Stomach (tissue), 9 donors: ENCODE results near the gene INSRR. TPM values are rescaled to one million over a fixed set of nuclear protein-coding genes. Genes with fewer than 3 reads are reported as not detected.

Experiments
- DNase-seq, 2 donors: peaks; one replicate each; pipeline versions ENCODE4 v3.0.0 to v3.0.0-alpha.2; 2013 to 2019
- H3K27ac ChIP-seq, 5 donors: fragments of 200-600 bp in 4 of 5; sonication (generic) in 4 of 5; one replicate each; pipeline ENCODE4 v1.5.1; 2013 to 2019; ENCODE audit warnings: mild to moderate bottlenecking in 1 of 5, moderate library complexity in 1 of 5
- H3K27me3 ChIP-seq, 3 donors: fragments of 200-600 bp; sonication (generic); one replicate each; pipeline ENCODE4 v1.5.1; 2017 to 2019; ENCODE audit warnings: mixed run types in 1 of 3
- H3K36me3 ChIP-seq, 4 donors: fragments of 200-600 bp; sonication (generic); 1 replicate in 3 of 4; 2 replicates in 1 of 4; pipeline ENCODE4 v1.5.1; 2016 to 2019
- H3K4me1 ChIP-seq, 4 donors: fragments of 200-600 bp; sonication (generic); one replicate each; pipeline ENCODE4 v1.5.1; 2016 to 2019
- H3K4me3 ChIP-seq, 4 donors: fragments of 200-600 bp; sonication (generic) in 3 of 4; one replicate each; pipeline ENCODE4 v1.5.1; 2016 to 2019; ENCODE audit warnings: mild to moderate bottlenecking in 1 of 4
- H3K9me3 ChIP-seq, 4 donors: fragments of 200-600 bp; sonication (generic); one replicate each; pipeline ENCODE4 v1.5.1; 2016 to 2019
- EP300 ChIP-seq: sonication (generic); formaldehyde crosslinking; IDR thresholded peaks from one replicate; pipeline ENCODE4 v1.6.1; 2017; ENCODE audit warnings: antibody characterized with exemption
- POLR2A ChIP-seq, 4 donors: fragments of 450-650 bp; IDR thresholded peaks; one replicate each; pipeline ENCODE4 v1.6.1; 2016; ENCODE audit warnings: antibody characterized with exemption in 4 of 4, control low read depth in 2 of 4, mild to moderate bottlenecking in 1 of 4, moderate library complexity in 1 of 4
- POLR2AphosphoS5 ChIP-seq, 3 donors: sonication (generic); formaldehyde crosslinking; IDR thresholded peaks; one replicate each; pipeline ENCODE4 v1.6.1; 2016; ENCODE audit warnings: antibody characterized with exemption in 3 of 3
- WGBS, 5 donors: extraction: QIAGEN DNeasy Blood & Tissue Kit in 3 of 5; methylation state at CpG; one replicate each; pipeline versions ENCODE4 v1.1.5 to v1.1.7; 2013 to 2018; 5-methylcytosine and 5-hydroxymethylcytosine counted together
- intact Hi-C: fragments of 100-400 bp; cut with DNase I; formaldehyde crosslinking; loops from one replicate; pipeline ENCODE4 v1.15.1; 2023; ENCODE audit warnings: low total_unique reads
- polyA plus RNA-seq, 3 donors: library from polyadenylated mRNA; stranded (reverse); fragments of 200-250 nt; gene quantifications; one replicate each; pipeline ENCODE4 v1.2.3, GENCODE V29; 2013
- total RNA-seq, 5 donors: library from RNA; depleted of rRNA; stranded (reverse); fragments of >200 nt; gene quantifications; one replicate each; pipeline versions ENCODE4 v1.1.0 to v1.2.3, GENCODE V29; 2014 to 2016
- TF ChIP-seq, protein P1 (sequence below), 7 experiments: fragments of 450-650 bp in 4 of 7; fragments of 200-600 bp in 3 of 7; sonication (generic) in 3 of 7; IDR thresholded peaks; one replicate each; pipeline ENCODE4 v1.5.1; 2016 to 2019; ENCODE audit warnings: antibody characterized with exemption in 7 of 7, control low read depth in 2 of 7, mild to moderate bottlenecking in 1 of 7
- donor health status: healthy with polysubstance abuse.
- donor health status: Bipolar disorder and iron deficiency.
- donor health status: healthy.

The INSRR gene
- total and polyA plus RNA-seq, 8 donors, result 0.15 to 0.75 (median 0.29) TPM; not detected in 3

DNA sequence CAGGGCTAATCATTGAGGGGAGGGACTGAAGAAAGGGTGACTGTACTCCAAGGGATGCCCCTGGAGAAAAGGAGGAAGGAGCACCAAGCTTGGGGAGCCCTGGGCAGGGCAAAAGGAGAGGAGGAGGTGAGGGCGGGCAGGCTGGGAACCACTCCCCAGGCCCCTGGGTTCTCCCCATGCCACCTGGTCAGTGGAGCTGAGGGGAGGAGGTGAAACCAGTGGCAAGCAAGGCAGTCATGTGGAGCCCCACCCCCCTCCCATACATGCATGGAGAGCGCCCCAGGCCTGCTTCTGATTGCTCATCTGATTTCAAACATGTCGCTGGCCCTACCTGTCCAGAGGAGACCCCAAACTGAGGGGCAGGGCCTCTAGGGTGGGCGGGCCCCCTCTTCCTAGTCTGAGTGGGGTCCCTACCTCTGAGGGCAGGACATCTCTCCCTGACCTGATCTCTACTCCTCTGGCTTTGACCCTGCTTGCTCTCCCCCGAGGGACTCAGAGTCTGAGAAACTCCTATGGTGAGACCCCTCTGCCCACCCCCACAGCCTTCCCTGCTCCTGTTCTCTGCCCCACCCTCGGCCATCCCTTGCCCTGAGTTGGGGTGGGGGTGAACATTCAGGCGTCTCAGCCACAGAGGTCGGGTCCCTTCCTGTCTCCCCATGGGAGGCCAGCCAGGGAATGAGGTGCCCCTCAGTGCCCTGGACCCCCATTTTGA is 18.6 kb downstream of the INSRR start:
- intact Hi-C loops, result no loop called here
- WGBS, 5 donors, result 43 to 77% (median 53%) methylated on average over 3 to 8 of the region's 8 CpGs
- no peak for DNase-seq
- H3K27me3 ChIP-seq, result peaks cover 0 to 97% (median 50%) of the 10 kb centered on the region in 3 donors
- TF ChIP-seq POLR2A (IDR thresholded peaks at IDR 0.05), result no peak
- TF ChIP-seq, protein P1, sequence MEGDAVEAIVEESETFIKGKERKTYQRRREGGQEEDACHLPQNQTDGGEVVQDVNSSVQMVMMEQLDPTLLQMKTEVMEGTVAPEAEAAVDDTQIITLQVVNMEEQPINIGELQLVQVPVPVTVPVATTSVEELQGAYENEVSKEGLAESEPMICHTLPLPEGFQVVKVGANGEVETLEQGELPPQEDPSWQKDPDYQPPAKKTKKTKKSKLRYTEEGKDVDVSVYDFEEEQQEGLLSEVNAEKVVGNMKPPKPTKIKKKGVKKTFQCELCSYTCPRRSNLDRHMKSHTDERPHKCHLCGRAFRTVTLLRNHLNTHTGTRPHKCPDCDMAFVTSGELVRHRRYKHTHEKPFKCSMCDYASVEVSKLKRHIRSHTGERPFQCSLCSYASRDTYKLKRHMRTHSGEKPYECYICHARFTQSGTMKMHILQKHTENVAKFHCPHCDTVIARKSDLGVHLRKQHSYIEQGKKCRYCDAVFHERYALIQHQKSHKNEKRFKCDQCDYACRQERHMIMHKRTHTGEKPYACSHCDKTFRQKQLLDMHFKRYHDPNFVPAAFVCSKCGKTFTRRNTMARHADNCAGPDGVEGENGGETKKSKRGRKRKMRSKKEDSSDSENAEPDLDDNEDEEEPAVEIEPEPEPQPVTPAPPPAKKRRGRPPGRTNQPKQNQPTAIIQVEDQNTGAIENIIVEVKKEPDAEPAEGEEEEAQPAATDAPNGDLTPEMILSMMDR (IDR thresholded peaks at IDR 0.05), result no peak
- no peak overlapping the region for H3K4me3 ChIP-seq
- H3K4me1 ChIP-seq, result peaks cover 5 to 9% (median 8%) of the 10 kb centered on the region in 4 donors
- no peak overlapping the region for H3K27ac ChIP-seq
- no peaks in the 10 kb centered on the region for H3K36me3 ChIP-seq
- H3K9me3 ChIP-seq, result no peaks in the 10 kb centered on the region

DNA sequence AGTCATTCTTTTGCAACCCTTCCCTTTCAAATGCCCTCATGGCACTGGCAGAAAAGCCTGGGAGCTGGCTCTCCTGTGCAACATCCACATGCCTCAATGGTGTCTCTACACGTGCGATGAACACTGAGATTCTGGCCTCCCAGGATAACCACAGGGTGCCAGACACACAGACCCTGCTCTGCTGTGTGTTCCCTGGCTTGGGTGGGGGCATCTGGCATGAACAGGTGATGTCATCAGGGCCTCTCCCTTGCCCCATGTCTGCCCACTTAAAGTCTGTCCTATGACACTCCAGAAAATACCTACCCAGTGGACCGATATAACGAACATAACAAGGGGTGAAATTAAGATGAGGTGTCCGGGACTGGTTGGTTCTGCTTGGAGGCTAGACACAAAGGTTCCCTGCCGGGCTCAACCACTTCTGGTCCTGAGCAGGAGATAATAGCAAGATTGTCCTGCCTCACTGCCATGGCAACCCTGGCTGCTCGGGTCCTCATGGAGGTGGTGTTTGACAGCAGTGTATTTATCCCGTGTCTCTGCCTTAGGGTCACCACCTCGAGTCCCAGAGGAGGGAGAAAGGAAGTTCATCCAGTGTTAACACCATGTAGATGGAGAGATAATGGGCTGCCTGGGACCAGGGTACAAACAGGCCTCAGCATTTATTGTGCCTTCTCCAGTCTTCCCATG is 19.3 kb downstream of the INSRR start:
- intact Hi-C loops, result no loop called here
- no peaks in the 10 kb centered on the region for H3K9me3 ChIP-seq
- 30 to 40% (median 37%) methylated on average over 9 of the region's 9 CpGs for WGBS, 5 donors
- peaks cover 0 to 1% (median under 1%) of the 10 kb centered on the region in 4 donors for H3K4me1 ChIP-seq
- no peak overlapping the region for H3K27ac ChIP-seq
- H3K4me3 ChIP-seq, result no peak overlapping the region
- DNase-seq, result no peak
- TF ChIP-seq POLR2A (IDR thresholded peaks at IDR 0.05), result no peak
- TF ChIP-seq EP300, result no peak
- TF ChIP-seq POLR2AphosphoS5 (IDR thresholded peaks at IDR 0.05), result no peak
- TF ChIP-seq, protein P1 (IDR thresholded peaks at IDR 0.05), result no peak
- peaks cover 0 to 97% (median 43%) of the 10 kb centered on the region in 3 donors for H3K27me3 ChIP-seq
- no peaks in the 10 kb centered on the region for H3K36me3 ChIP-seq

DNA sequence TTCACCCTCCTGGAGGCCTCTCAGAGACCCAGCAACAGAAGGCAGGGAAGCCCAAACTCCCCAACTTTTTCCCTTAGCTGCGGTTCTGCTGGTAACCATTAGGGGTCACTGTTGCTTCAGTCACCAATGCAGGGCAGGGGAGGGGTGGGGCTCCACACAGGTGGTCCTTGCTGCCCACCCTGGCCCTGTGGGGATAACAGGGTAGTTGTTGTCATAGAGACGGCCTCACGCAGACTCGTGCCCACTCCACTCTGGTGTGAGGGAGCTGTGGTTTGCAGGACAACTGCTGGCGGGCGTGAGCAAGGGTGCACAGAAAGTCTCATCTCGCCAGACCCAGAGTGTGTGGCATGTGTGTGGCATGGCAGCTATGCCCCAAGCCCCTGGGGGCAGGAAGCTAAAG is 19.9 kb downstream of the INSRR start:
- 15 to 28% (median 26%) methylated on average over 4 to 7 of the region's 7 CpGs for WGBS, 5 donors
- Histone ChIP-seq H3K9me3 (no peaks in the 10 kb centered on the region), H3K4me1 (no peaks in the 10 kb centered on the region), H3K27me3 (peaks cover 0 to 91% (median 37%) of the 10 kb centered on the region in 3 donors), H3K36me3 (no peaks in the 10 kb centered on the region), H3K27ac (no peak overlapping the region), H3K4me3 (no peak overlapping the region)
- intact Hi-C loops, result no loop called here
- peak; percentile 28 to 63 for DNase-seq
- no peak for TF ChIP-seq POLR2AphosphoS5 (IDR thresholded peaks at IDR 0.05)
- TF ChIP-seq POLR2A (IDR thresholded peaks at IDR 0.05), result no peak
- no peak for TF ChIP-seq EP300
- TF ChIP-seq, protein P1 (IDR thresholded peaks at IDR 0.05), result peak in 5 of 7 experiments; percentile 69 to 87 (median 80)

DNA sequence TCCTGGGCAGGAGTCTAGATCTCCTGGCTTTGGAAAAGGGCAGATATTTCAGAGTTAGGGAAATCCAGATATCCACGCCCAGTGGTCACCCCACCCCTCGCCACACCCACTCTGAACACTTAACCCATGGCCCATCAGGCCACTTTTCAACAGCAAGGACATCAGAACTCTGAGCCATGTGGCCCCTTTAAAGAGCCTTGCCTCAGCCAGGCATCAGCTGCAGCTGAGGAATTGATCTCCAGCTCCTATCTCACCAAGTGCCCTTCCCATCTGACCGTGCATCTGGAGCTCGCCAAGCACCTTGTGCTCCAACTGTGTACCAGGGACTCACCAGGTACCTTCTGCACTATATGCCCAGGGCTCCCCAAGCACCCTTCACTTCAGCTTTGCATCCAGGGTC is 22.0 kb downstream of the INSRR start:
- 45 to 68% (median 64%) methylated on average over 4 of the region's 4 CpGs for WGBS, 5 donors
- Histone ChIP-seq H3K4me3 (no peak overlapping the region), H3K36me3 (no peaks in the 10 kb centered on the region), H3K4me1 (no peaks in the 10 kb centered on the region), H3K27me3 (peaks cover 0 to 82% (median 25%) of the 10 kb centered on the region in 3 donors), H3K9me3 (no peaks in the 10 kb centered on the region), H3K27ac (no peak overlapping the region)
- intact Hi-C loops, result no loop called here
- TF ChIP-seq POLR2AphosphoS5 (IDR thresholded peaks at IDR 0.05) (no peak), EP300 (no peak), POLR2A (IDR thresholded peaks at IDR 0.05) (no peak)
- TF ChIP-seq, protein P1 (IDR thresholded peaks at IDR 0.05), result no peak
- no peak for DNase-seq
